ENCODE data around the gene CRYGD.

DNA sequence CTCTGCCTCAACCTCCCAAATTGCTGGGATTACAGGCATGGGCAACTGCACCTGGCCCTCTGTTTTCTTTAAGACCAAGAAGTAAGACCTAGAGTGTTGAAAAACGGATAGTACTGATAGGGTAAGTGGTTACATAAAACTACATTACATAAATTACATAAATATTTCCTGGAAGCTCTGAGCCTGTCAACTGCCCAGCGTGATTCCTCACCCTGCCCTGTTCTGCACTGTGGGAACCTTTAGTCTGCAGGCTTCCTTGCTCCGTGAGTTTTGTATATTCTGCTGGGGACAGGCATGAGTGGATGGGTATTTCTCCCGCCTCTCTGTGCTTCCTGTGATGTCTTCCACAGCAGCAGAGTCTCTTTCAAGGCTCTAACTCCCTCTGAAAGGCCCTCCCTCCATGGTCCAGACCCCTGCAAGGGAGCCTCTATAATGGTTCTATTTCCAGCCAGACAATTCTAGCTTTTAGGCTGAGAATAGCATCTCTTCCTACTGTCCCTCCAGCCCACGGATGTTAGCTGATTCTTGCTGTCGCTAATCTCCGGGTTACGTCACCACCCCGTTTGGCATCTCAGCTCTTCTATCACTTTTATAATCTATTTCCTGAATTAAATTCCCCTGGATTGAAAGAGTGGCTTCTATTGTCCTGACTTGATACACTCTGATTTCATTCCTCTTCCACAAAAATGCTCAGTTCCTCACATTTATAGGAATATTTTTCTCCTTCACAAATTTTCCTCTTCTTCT lies 49.5 kb downstream of the CRYGD start:
- TF ChIP-seq, protein P1, sequence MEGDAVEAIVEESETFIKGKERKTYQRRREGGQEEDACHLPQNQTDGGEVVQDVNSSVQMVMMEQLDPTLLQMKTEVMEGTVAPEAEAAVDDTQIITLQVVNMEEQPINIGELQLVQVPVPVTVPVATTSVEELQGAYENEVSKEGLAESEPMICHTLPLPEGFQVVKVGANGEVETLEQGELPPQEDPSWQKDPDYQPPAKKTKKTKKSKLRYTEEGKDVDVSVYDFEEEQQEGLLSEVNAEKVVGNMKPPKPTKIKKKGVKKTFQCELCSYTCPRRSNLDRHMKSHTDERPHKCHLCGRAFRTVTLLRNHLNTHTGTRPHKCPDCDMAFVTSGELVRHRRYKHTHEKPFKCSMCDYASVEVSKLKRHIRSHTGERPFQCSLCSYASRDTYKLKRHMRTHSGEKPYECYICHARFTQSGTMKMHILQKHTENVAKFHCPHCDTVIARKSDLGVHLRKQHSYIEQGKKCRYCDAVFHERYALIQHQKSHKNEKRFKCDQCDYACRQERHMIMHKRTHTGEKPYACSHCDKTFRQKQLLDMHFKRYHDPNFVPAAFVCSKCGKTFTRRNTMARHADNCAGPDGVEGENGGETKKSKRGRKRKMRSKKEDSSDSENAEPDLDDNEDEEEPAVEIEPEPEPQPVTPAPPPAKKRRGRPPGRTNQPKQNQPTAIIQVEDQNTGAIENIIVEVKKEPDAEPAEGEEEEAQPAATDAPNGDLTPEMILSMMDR (IDR thresholded peaks at IDR 0.05; ENCODE audit: low read depth, low read length) = no peak
- no peak for TF ChIP-seq EZH2phosphoT487 (IDR thresholded peaks at IDR 0.05; ENCODE audit: low read depth)
